IMR-90 (cell line): ENCODE data around the gene COL18A1. TPM values are rescaled to one million over a fixed set of nuclear protein-coding genes. Genes with fewer than 3 reads are reported as not detected.

Source experiments
- ATAC-seq: fragments of 200-7000 bp; cut with Tn5 transposase; 2 replicates; pipeline ENCODE4 v1.9.1; 2020; ENCODE audit warnings: low read depth, mild to moderate bottlenecking, moderate library complexity
- BruUV-seq: library from RNA; stranded (reverse); fragments of 400-500 nt; replicated peaks from 2 replicates; lab custom pipeline; 2021; lab: Mats Ljungman, UMichigan
- CTCF ChIA-PET: fragments of 300-600 bp; formaldehyde crosslinking; extraction: SDS; loops from one replicate; lab custom pipeline; 2021; ENCODE audit warnings: antibody characterized with exemption; lab: Yijun Ruan, JAX
- POLR2A ChIA-PET: fragments of 300-600 bp; sonication (Branson Sonifier 250); formaldehyde crosslinking; loops from one replicate; lab custom pipeline; 2022; ENCODE audit warnings: antibody characterized with exemption; ENCODE audit not compliant: unreplicated experiment; lab: Charles Lee
- DNase-seq: peaks from one replicate; pipeline ENCODE4 v3.0.0; 2013
- H2AFZ ChIP-seq: replicated peaks from 2 replicates; pipeline ENCODE3; 2013; ENCODE audit warnings: low read length, mild to moderate bottlenecking; ENCODE audit not compliant: poor library complexity
- H2AK5ac ChIP-seq: 2 replicates; pipeline ENCODE4 v1.6.1; 2013; ENCODE audit warnings: low read depth, low read length, inconsistent platforms
- H2AK9ac ChIP-seq: replicated peaks from 2 replicates; pipeline ENCODE3; 2013; ENCODE audit warnings: mild to moderate bottlenecking, low read depth, low read length, moderate library complexity; ENCODE audit not compliant: poor library complexity
- H2BK120ac ChIP-seq: 2 replicates; pipeline ENCODE4 v1.6.1; 2013; ENCODE audit warnings: low read depth, low read length, inconsistent platforms
- H2BK15ac ChIP-seq: 3 replicates; pipeline ENCODE4 v1.6.1; 2013; ENCODE audit warnings: low read depth, low read length, inconsistent platforms
- H2BK20ac ChIP-seq: 2 replicates; pipeline ENCODE4 v1.6.1; 2013; ENCODE audit warnings: low read depth, mild to moderate bottlenecking, inconsistent platforms, low read length, moderate library complexity
- H2BK5ac ChIP-seq: 2 replicates; pipeline ENCODE4 v1.6.1; 2013; ENCODE audit warnings: mild to moderate bottlenecking, low read depth, low read length, inconsistent platforms; ENCODE audit not compliant: poor library complexity, severe bottlenecking
- H3K14ac ChIP-seq: replicated peaks from 2 replicates; pipeline ENCODE4 v1.6.1; 2013; ENCODE audit warnings: low read depth, low read length, inconsistent platforms
- H3K18ac ChIP-seq: 2 replicates; pipeline ENCODE4 v1.6.1; 2013; ENCODE audit warnings: low read depth, low read length, control low read depth
- H3K23ac ChIP-seq: 2 replicates; pipeline ENCODE4 v1.6.1; 2013; ENCODE audit warnings: low read depth, low read length, inconsistent platforms
- H3K27ac ChIP-seq: 2 replicates; pipeline ENCODE4 v1.5.1; 2013; ENCODE audit warnings: mild to moderate bottlenecking, control low read depth, low read length; ENCODE audit not compliant: insufficient read depth
- H3K27me3 ChIP-seq: 2 replicates; pipeline ENCODE4 v1.6.1; 2013; ENCODE audit warnings: low read length; ENCODE audit not compliant: control insufficient read depth, insufficient read depth
- H3K36me3 ChIP-seq: 2 replicates; pipeline ENCODE4 v1.6.1; 2013; ENCODE audit warnings: low read length, mixed read lengths; ENCODE audit not compliant: control insufficient read depth, insufficient read depth
- H3K4ac ChIP-seq: 2 replicates; pipeline ENCODE4 v1.6.1; 2013; ENCODE audit warnings: low read depth, low read length, inconsistent platforms
- H3K4me1 ChIP-seq: 2 replicates; pipeline ENCODE4 v1.6.1; 2013; ENCODE audit warnings: low read length, mixed read lengths; ENCODE audit not compliant: control insufficient read depth, insufficient read depth
- H3K4me2 ChIP-seq: 2 replicates; pipeline ENCODE4 v1.6.1; 2013; ENCODE audit warnings: low read depth, mild to moderate bottlenecking, control low read depth, low read length, moderate library complexity
- H3K4me3 ChIP-seq: 2 replicates; pipeline ENCODE4 v1.5.1; 2013; ENCODE audit warnings: low read depth, mild to moderate bottlenecking, control low read depth, low read length, moderate library complexity; ENCODE audit not compliant: insufficient read depth
- H3K56ac ChIP-seq: 2 replicates; pipeline ENCODE4 v1.6.1; 2013; ENCODE audit warnings: low read length, inconsistent platforms; ENCODE audit not compliant: insufficient read depth; ENCODE audit errors: extremely low read depth
- H3K79me1 ChIP-seq, 2 experiments: 2 replicates each; pipeline ENCODE4 v1.6.1; 2013; ENCODE audit warnings: low read length in 2 of 2, inconsistent platforms in 1 of 2, low read depth in 1 of 2
- H3K9ac ChIP-seq: 2 replicates; pipeline ENCODE4 v1.6.1; 2013; ENCODE audit warnings: low read depth, low read length, control low read depth
- H3K9me1 ChIP-seq: 2 replicates; pipeline ENCODE4 v1.6.1; 2013; ENCODE audit warnings: low read length, inconsistent platforms; ENCODE audit not compliant: insufficient read depth
- H3K9me3 ChIP-seq: 2 replicates; pipeline ENCODE4 v1.6.1; 2013; ENCODE audit warnings: low read length; ENCODE audit not compliant: control insufficient read depth, insufficient read depth
- H4K20me1 ChIP-seq: 2 replicates; pipeline ENCODE4 v1.6.1; 2013; ENCODE audit warnings: low read length, inconsistent platforms; ENCODE audit not compliant: insufficient read depth
- H4K5ac ChIP-seq: 2 replicates; pipeline ENCODE4 v1.6.1; 2013; ENCODE audit warnings: mild to moderate bottlenecking, low read depth, low read length, control low read depth
- H4K8ac ChIP-seq, 2 experiments: 2 replicates each; pipeline ENCODE4 v1.6.1; 2013; ENCODE audit warnings: low read depth in 2 of 2, low read length in 2 of 2, control low read depth in 1 of 2, inconsistent platforms in 1 of 2
- H4K91ac ChIP-seq: 2 replicates; pipeline ENCODE4 v1.6.1; 2013; ENCODE audit warnings: low read depth, low read length, inconsistent platforms; ENCODE audit not compliant: insufficient read depth
- SMC3 ChIP-seq: fragments of 150-350 bp; IDR thresholded peaks from 2 replicates; pipeline ENCODE4 v1.6.1; 2016; ENCODE audit warnings: low read depth, mild to moderate bottlenecking, antibody characterized with exemption, low read length, moderate library complexity
- WGBS, 2 experiments: methylation state at CpG; one replicate each; pipeline versions ENCODE4 v1.1.5 to v1.1.7; 2013; ENCODE audit warnings: missing lambda C conversion rate in 2 of 2; ENCODE audit not compliant: insufficient read length in 1 of 2; ENCODE audit errors: extremely low coverage in 2 of 2; 5-methylcytosine and 5-hydroxymethylcytosine counted together
- dilution Hi-C: fragments of 300-500 bp; cut with HindIII; formaldehyde crosslinking; loops from one replicate; pipeline ENCODE4 v1.14.3; 2018; ENCODE audit warnings: low sequenced_read_pairs; ENCODE audit not compliant: unreplicated experiment
- in situ Hi-C: fragments of 300-500 bp; cut with MboI; formaldehyde crosslinking; loops from 3 replicates; pipeline ENCODE4 v1.14.3; 2019; ENCODE audit warnings: low sequenced_read_pairs, inconsistent platforms, mixed read lengths
- intact Hi-C: fragments of 100-400 bp; cut with micrococcal nuclease; formaldehyde crosslinking; loops from 2 replicates; pipeline ENCODE4 v1.10.0; 2022
- polyA plus RNA-seq, 3 experiments: library from polyadenylated mRNA; depleted of rRNA; stranded (reverse); fragments of >200 nt; gene quantifications; 2 replicates each; pipeline ENCODE4 v1.2.3, GENCODE V29; 2012; ENCODE audit warnings: low replicate concordance in 1 of 3
- total RNA-seq: library from RNA; depleted of rRNA; stranded (reverse); fragments of >200 nt; gene quantifications from 2 replicates; pipeline ENCODE4 v1.2.3, GENCODE V29; 2012
- TF ChIP-seq, protein P1 (sequence below): fragments of 150-350 bp; IDR thresholded peaks from 2 replicates; pipeline ENCODE4 v1.6.1; 2017; ENCODE audit warnings: mild to moderate bottlenecking, antibody characterized with exemption, low read length, low read depth

Gene COL18A1
- total and polyA plus RNA-seq, 2 of the 4 experiments (the other 2 are of a cell fraction) = 4.3 to 46.7 TPM

DNA sequence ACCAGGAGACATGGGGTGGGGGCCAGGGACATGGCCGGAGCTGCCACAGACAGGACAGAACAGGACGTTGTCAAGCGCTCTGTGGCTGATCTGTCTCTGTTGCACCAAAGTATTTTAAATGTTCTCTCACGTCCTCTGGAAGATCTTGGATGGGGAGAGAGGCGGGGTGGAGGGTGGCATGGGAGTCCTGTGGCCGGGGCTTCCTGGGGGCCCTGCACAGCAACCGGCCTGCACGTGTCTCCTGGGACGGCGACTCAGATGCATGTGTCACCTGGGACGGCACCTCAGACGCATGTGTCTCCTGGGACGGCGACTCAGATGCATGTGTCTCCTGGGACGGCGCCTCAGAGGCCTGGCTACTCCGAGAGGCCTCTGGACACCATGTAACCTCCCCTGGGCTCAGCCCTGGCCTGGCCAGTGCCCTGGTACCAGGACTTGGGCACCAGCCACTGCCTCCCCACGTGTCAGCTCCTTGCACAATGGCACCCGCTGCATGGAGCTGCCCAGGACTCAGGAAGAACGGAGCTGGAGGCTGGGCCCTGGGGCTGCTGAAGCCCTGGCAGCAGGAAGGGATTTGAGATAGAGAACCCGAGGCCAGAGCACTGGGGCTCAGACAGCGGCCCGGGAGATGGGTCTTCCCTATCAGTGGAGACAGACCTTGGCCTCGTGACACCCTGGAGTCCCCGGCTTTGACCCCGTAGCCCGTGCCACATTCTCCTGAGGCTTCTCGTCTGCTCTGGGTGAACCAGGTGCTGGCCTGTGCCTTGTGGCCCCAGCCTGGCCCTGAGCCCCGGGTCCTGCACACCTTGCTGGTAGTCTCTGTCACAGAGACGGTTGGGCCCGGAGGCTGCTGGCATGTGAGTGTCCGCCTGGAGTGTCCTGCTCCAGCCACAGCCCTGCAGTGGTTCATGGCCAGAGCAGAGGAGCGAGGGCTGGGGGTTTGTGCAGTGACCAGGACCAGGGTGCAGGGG, 152.0 kb downstream of the COL18A1 start:
- Histone ChIP-seq H3K18ac (no peak overlapping the region), H4K91ac (no peak overlapping the region), H3K27me3 (no peaks in the 10 kb centered on the region; the same call in 1 of the 2 replicates), H3K9ac (no peak overlapping the region), H2BK15ac (no peak overlapping the region), H3K4me3 (no peak overlapping the region), H2BK5ac (no peak overlapping the region), H3K56ac (no peak overlapping the region), H2AFZ (no peak overlapping the region), H3K14ac (no peak overlapping the region), H2AK9ac (peak overlapping the region; percentile 85), H3K4me1 (no peaks in the 10 kb centered on the region; the same call in 1 of the 2 replicates), H3K4ac (no peak overlapping the region), H3K36me3 (no peaks in the 10 kb centered on the region), H3K23ac (no peak overlapping the region), H2BK20ac (no peak overlapping the region), H4K8ac (no peak overlapping the region), H2BK120ac (no peak overlapping the region), H3K4me2 (no peak overlapping the region), H3K9me3 (no peaks in the 10 kb centered on the region), H2AK5ac (no peak overlapping the region), H3K79me1 (no peaks in the 10 kb centered on the region), H4K5ac (no peak overlapping the region), H3K27ac (no peak overlapping the region), H3K9me1 (no peaks in the 10 kb centered on the region; the same call in 1 of the 2 replicates), H4K20me1 (no peaks in the 10 kb centered on the region)
- ChIA-PET POLR2A (no interaction called here), CTCF (interaction anchor here (0.6 to 1.6 kb wide), 17 partner anchors 10 to 417 kb away, joined by 3 to 15 read pairs (median 3); no protein-coding TSS in a partner anchor)
- dilution Hi-C loops (no loop called here), intact Hi-C loops (loop anchor here (1.0 to 5.0 kb wide), 4 partner anchors 39 to 265 kb away; partner anchors contain the start of gene PCBP3), in situ Hi-C loops (loop anchor here (5.0 kb wide), 1 partner anchor 260 kb away; no protein-coding TSS in a partner anchor)
- WGBS, 2 experiments = 89% methylated on average over 23 of the region's 33 CpGs; no CpG with 5 or more reads in 1 of the 2 experiments
- no peak for TF ChIP-seq SMC3
- TF ChIP-seq, protein P1, sequence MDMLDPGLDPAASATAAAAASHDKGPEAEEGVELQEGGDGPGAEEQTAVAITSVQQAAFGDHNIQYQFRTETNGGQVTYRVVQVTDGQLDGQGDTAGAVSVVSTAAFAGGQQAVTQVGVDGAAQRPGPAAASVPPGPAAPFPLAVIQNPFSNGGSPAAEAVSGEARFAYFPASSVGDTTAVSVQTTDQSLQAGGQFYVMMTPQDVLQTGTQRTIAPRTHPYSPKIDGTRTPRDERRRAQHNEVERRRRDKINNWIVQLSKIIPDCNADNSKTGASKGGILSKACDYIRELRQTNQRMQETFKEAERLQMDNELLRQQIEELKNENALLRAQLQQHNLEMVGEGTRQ = no peak
- BruUV-seq = no TSS peak
- ATAC-seq (no peak), DNase-seq (no peak)
